HepG2 (cell line): ENCODE data around the gene RAP1A. TPM values are rescaled to one million over a fixed set of nuclear protein-coding genes. Genes with fewer than 3 reads are reported as not detected.

Experiments used
- ATAC-seq: fragments of 200-7000 bp; cut with Tn5 transposase; 3 replicates; pipeline ENCODE4 v1.9.1; 2020; ENCODE audit warnings: mild to moderate bottlenecking, moderate library complexity
- BruUV-seq: library from RNA; stranded (reverse); fragments of 400-500 nt; replicated peaks from 2 replicates; lab custom pipeline; 2021; lab: Mats Ljungman, UMichigan
- CTCF ChIA-PET: fragments of 300-600 bp; formaldehyde crosslinking; extraction: SDS; loops from one replicate; lab custom pipeline; 2021; ENCODE audit warnings: low total read pairs, inconsistent platforms, low intra/inter-chr PET ratio; lab: Yijun Ruan, JAX
- POLR2A ChIA-PET: fragments of 350-600 bp; sonication (Branson Sonifier 250); formaldehyde crosslinking; loops from one replicate; lab custom pipeline; 2020; ENCODE audit warnings: antibody characterized with exemption, inconsistent platforms; lab: Yijun Ruan, JAX
- DNase-seq: peaks from one replicate; pipeline ENCODE4 v3.0.0-alpha.2; 2015; ENCODE audit warnings: low spot score
- FAIRE-seq: peaks from 3 replicates; lab custom pipeline; 2011; peaks lifted over from hg19 to GRCh38; lab: Jason Lieb, UNC
- H2AFZ ChIP-seq: one replicate; pipeline ENCODE4 v1.6.1; 2011; ENCODE audit warnings: low read length, inconsistent platforms
- H3K27ac ChIP-seq: fragments of 300-600 bp; 3 replicates; pipeline ENCODE4 v1.8.0; 2011; ENCODE audit warnings: mixed run types, mild to moderate bottlenecking, mixed read lengths, low read length, inconsistent platforms; ENCODE audit not compliant: insufficient read depth; ENCODE audit errors: extremely low read length
- H3K27me3 ChIP-seq, 2 experiments: fragments of 200-600 bp in 1 of 2; 2 replicates in 1 of 2; 3 replicates in 1 of 2; pipeline versions ENCODE4 v1.6.0 to v1.8.0; 2011; ENCODE audit warnings: low read length in 2 of 2, mild to moderate bottlenecking in 2 of 2, moderate library complexity in 2 of 2, inconsistent platforms in 1 of 2; ENCODE audit not compliant: insufficient read depth in 2 of 2, control insufficient read depth in 1 of 2
- H3K36me3 ChIP-seq, 2 experiments: fragments of 200-600 bp in 1 of 2; replicated peaks in 1 of 2; 2 replicates in 1 of 2; 3 replicates in 1 of 2; pipeline versions ENCODE4 v1.5.1 to v1.8.0; 2011; ENCODE audit warnings: low read length in 2 of 2, inconsistent platforms in 1 of 2; ENCODE audit not compliant: insufficient read depth in 2 of 2, control insufficient read depth in 1 of 2
- H3K4me1 ChIP-seq: 2 replicates; pipeline ENCODE4 v1.5.1; 2012; ENCODE audit warnings: low read length, inconsistent platforms; ENCODE audit not compliant: insufficient read depth
- H3K4me2 ChIP-seq: 2 replicates; pipeline ENCODE4 v1.6.0; 2011; ENCODE audit warnings: low read depth, low read length, inconsistent platforms
- H3K4me3 ChIP-seq, 3 experiments: fragments of 200-600 bp in 1 of 3; sonication (generic), shearing (Covaris generic) in 1 of 3; replicated peaks in 1 of 3; 2 replicates each; pipeline ENCODE4 v1.5.1; 2011 to 2016; ENCODE audit warnings: low read length in 3 of 3, inconsistent platforms in 2 of 3, low read depth in 2 of 3, mild to moderate bottlenecking in 2 of 3, control low read depth in 1 of 3, mixed read lengths in 1 of 3; ENCODE audit not compliant: insufficient read depth in 1 of 3
- H3K79me2 ChIP-seq: one replicate; pipeline ENCODE4 v1.6.1; 2011; ENCODE audit warnings: low read length, inconsistent platforms; ENCODE audit not compliant: insufficient read depth
- H3K9ac ChIP-seq: 2 replicates; pipeline ENCODE4 v1.6.0; 2011; ENCODE audit warnings: mild to moderate bottlenecking, low read depth, low read length, inconsistent platforms; ENCODE audit not compliant: insufficient read depth
- H3K9me3 ChIP-seq: 2 replicates; pipeline ENCODE4 v1.5.1; 2012; ENCODE audit warnings: mild to moderate bottlenecking, low read length
- H4K20me1 ChIP-seq: 2 replicates; pipeline ENCODE4 v1.6.0; 2011; ENCODE audit warnings: inconsistent platforms, mild to moderate bottlenecking, low read length, moderate library complexity; ENCODE audit not compliant: insufficient read depth
- GABPB1 ChIP-seq: IDR thresholded peaks from 2 replicates; pipeline ENCODE4 v1.6.1; 2016; ENCODE audit warnings: mild to moderate bottlenecking, missing genetic modification reagents, moderate library complexity, missing compliant biosample characterization
- IKZF1 ChIP-seq: fragments of 450-650 bp; IDR thresholded peaks from 2 replicates; pipeline ENCODE4 v1.7.1; 2016
- KMT2A ChIP-seq: sonication (generic); formaldehyde crosslinking; IDR thresholded peaks from 2 replicates; pipeline ENCODE4 v1.4.0; 2020; ENCODE audit warnings: missing genetic modification reagents
- NONO ChIP-seq, 2 experiments: fragments of 450-650 bp in 1 of 2; sonication (generic) in 1 of 2; formaldehyde crosslinking in 1 of 2; IDR thresholded peaks in 1 of 2; conservative IDR thresholded peaks in 1 of 2; 2 replicates each; pipeline versions ENCODE4 v1.6.1 to v1.8.0; 2017 to 2022; ENCODE audit warnings: mild to moderate bottlenecking in 1 of 2, missing genetic modification reagents in 1 of 2, moderate library complexity in 1 of 2
- REL ChIP-seq: sonication (generic); formaldehyde crosslinking; conservative IDR thresholded peaks from 2 replicates; pipeline ENCODE4 v1.8.0; 2022; ENCODE audit warnings: mild to moderate bottlenecking, missing genetic modification reagents, moderate library complexity
- RFX3 ChIP-seq: IDR thresholded peaks from 2 replicates; pipeline ENCODE4 v1.6.1; 2016; ENCODE audit warnings: missing biosample characterization, missing genetic modification reagents
- RXRA ChIP-seq: sonication (generic); formaldehyde crosslinking; IDR thresholded peaks from 2 replicates; pipeline ENCODE4 v1.5.1; 2020; ENCODE audit warnings: missing genetic modification reagents
- SIX1 ChIP-seq: sonication (generic); formaldehyde crosslinking; IDR thresholded peaks from 2 replicates; pipeline ENCODE4 v1.4.0; 2020; ENCODE audit warnings: missing genetic modification reagents, borderline replicate concordance
- ZNF260 ChIP-seq: sonication (generic); formaldehyde crosslinking; IDR thresholded peaks from 2 replicates; pipeline ENCODE4 v1.4.0; 2020; ENCODE audit warnings: missing genetic modification reagents, low read depth, mild to moderate bottlenecking, borderline replicate concordance
- ZNF3 ChIP-seq: IDR thresholded peaks from 2 replicates; pipeline ENCODE4 v1.7.0; 2017; ENCODE audit warnings: inconsistent platforms
- ZNF616 ChIP-seq: sonication (generic); formaldehyde crosslinking; IDR thresholded peaks from 2 replicates; pipeline ENCODE4 v1.5.0; 2020; ENCODE audit warnings: low read depth, mild to moderate bottlenecking, missing genetic modification reagents
- ZNF776 ChIP-seq: sonication (generic); formaldehyde crosslinking; IDR thresholded peaks from 2 replicates; pipeline ENCODE4 v1.4.0; 2020; ENCODE audit warnings: mild to moderate bottlenecking, missing genetic modification reagents
- WGBS: methylation state at CpG from one replicate; pipeline ENCODE4 v1.1.6; 2017; ENCODE audit warnings: low lambda C conversion rate; 5-methylcytosine and 5-hydroxymethylcytosine counted together
- in situ Hi-C: cut with HindIII; loops from 2 replicates; pipeline ENCODE4 v1.10.0; 2017; ENCODE audit warnings: low pct_unique_long_range_greater_than_20kb; ENCODE audit not compliant: extremely low pct_ligation_motif_present
- intact Hi-C: fragments of 100-400 bp; cut with micrococcal nuclease; formaldehyde crosslinking; loops from one replicate; pipeline ENCODE4 v1.10.0; 2022; ENCODE audit not compliant: unreplicated experiment
- polyA plus RNA-seq, 8 experiments: library from polyadenylated mRNA; depleted of rRNA in 3 of 8; stranded (reverse) in 7 of 8; unstranded in 1 of 8; fragments of >200 nt; fragmentation: Illumina TruSeq in 4 of 8; extraction: Trizol in 4 of 8; gene quantifications; 2 replicates each; pipeline versions ENCODE4 v1.2.1 to v1.2.3, GENCODE V29; 2011 to 2016; ENCODE audit warnings: low read depth in 4 of 8, missing spikeins in 1 of 8, mixed read lengths in 1 of 8; ENCODE audit not compliant: insufficient read depth in 1 of 8
- total RNA-seq, 5 experiments: library from RNA; depleted of rRNA; stranded (reverse); fragments of >200 nt; fragmentation: Illumina TruSeq; extraction: Trizol; gene quantifications; 2 replicates each; pipeline ENCODE4 v1.2.3, GENCODE V29; 2016; ENCODE audit warnings: low read depth in 1 of 5
- TF ChIP-seq, protein P1 (sequence below): sonication (generic); formaldehyde crosslinking; IDR thresholded peaks from 2 replicates; pipeline ENCODE4 v1.5.0; 2020; ENCODE audit warnings: mild to moderate bottlenecking, missing genetic modification reagents
- TF ChIP-seq, protein P2 (sequence below): sonication (generic); formaldehyde crosslinking; IDR thresholded peaks from 2 replicates; pipeline ENCODE4 v1.8.1; 2022; ENCODE audit warnings: mild to moderate bottlenecking, missing genetic modification reagents
- TF ChIP-seq, protein P3 (sequence below): sonication (generic); formaldehyde crosslinking; IDR thresholded peaks from 2 replicates; pipeline ENCODE4 v1.5.1; 2020; ENCODE audit warnings: missing genetic modification reagents, mild to moderate bottlenecking, borderline replicate concordance

RAP1A gene
- total and polyA plus RNA-seq, 2 of the 13 experiments (the other 11 are each of a cell fraction or from before 2014, with no cell fraction given): 19.0 to 20.7 TPM

DNA sequence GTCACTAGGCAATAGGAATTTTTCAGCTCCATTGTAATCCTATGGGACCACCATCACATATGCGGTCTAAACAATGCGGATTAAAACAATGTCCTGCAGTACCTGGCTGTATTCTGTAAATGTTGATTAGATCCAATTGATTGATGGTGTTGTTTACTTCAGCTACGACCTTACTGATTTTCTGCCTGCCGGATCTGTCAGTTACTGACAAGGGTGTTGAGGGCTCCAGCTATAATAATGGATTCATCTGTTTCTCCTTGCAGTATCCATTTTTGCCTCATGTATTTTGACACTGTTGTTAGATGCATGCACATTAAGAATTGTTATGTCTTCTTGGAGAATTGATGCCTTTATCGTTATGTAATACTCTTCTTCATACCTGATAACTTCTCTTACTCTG is 39.0 kb downstream of the RAP1A start:
- H3K79me2 ChIP-seq: peaks cover 10% of the 10 kb centered on the region
- H3K36me3 ChIP-seq: no peaks in the 10 kb centered on the region
- intact Hi-C loops (no loop called here), in situ Hi-C loops (loop anchor here (5.0 kb wide), 1 partner anchor 151 kb away; no protein-coding TSS in a partner anchor)
- WGBS: 96% methylated on average over 5 of the region's 5 CpGs
- H3K4me3 ChIP-seq: no peak overlapping the region
- no peak overlapping the region for H3K27ac ChIP-seq
- CTCF ChIA-PET: no interaction called here
- H4K20me1 ChIP-seq: peaks cover 10% of the 10 kb centered on the region
- TF ChIP-seq RFX3 (CRISPR knock-in tag) (no peak), KMT2A (CRISPR knock-in tag) (no peak), NONO (IDR thresholded peaks at IDR 0.05) (no peak), NONO (CRISPR knock-in tag; conservative IDR thresholded peaks at IDR 0.05) (no peak), REL (CRISPR knock-in tag) (no peak), ZNF260 (CRISPR knock-in tag) (no peak), SIX1 (CRISPR knock-in tag) (no peak), GABPB1 (no peak), IKZF1 (no peak), ZNF616 (CRISPR knock-in tag) (no peak), ZNF3 (CRISPR knock-in tag) (no peak), ZNF776 (CRISPR knock-in tag) (no peak), RXRA (no peak)
- TF ChIP-seq, protein P1, sequence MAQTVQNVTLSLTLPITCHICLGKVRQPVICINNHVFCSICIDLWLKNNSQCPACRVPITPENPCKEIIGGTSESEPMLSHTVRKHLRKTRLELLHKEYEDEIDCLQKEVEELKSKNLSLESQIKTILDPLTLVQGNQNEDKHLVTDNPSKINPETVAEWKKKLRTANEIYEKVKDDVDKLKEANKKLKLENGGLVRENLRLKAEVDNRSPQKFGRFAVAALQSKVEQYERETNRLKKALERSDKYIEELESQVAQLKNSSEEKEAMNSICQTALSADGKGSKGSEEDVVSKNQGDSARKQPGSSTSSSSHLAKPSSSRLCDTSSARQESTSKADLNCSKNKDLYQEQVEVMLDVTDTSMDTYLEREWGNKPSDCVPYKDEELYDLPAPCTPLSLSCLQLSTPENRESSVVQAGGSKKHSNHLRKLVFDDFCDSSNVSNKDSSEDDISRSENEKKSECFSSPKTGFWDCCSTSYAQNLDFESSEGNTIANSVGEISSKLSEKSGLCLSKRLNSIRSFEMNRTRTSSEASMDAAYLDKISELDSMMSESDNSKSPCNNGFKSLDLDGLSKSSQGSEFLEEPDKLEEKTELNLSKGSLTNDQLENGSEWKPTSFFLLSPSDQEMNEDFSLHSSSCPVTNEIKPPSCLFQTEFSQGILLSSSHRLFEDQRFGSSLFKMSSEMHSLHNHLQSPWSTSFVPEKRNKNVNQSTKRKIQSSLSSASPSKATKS (CRISPR knock-in tag): no peak
- TF ChIP-seq, protein P2, sequence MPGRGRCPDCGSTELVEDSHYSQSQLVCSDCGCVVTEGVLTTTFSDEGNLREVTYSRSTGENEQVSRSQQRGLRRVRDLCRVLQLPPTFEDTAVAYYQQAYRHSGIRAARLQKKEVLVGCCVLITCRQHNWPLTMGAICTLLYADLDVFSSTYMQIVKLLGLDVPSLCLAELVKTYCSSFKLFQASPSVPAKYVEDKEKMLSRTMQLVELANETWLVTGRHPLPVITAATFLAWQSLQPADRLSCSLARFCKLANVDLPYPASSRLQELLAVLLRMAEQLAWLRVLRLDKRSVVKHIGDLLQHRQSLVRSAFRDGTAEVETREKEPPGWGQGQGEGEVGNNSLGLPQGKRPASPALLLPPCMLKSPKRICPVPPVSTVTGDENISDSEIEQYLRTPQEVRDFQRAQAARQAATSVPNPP (CRISPR knock-in tag): no peak
- TF ChIP-seq, protein P3, sequence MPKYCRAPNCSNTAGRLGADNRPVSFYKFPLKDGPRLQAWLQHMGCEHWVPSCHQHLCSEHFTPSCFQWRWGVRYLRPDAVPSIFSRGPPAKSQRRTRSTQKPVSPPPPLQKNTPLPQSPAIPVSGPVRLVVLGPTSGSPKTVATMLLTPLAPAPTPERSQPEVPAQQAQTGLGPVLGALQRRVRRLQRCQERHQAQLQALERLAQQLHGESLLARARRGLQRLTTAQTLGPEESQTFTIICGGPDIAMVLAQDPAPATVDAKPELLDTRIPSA (CRISPR knock-in tag): no peak
- H3K27me3 ChIP-seq: no peaks in the 10 kb centered on the region
- H3K4me1 ChIP-seq: peaks cover 23% of the 10 kb centered on the region
- no TSS peak for BruUV-seq
- H2AFZ ChIP-seq: no peak overlapping the region
- no peak overlapping the region for H3K9ac ChIP-seq
- DNase-seq: no peak
- ATAC-seq: no peak
- POLR2A ChIA-PET: no interaction called here
- H3K9me3 ChIP-seq: no peaks in the 10 kb centered on the region
- H3K4me2 ChIP-seq: no peak overlapping the region
- no peak for FAIRE-seq
